HEK293 (cell line): ENCODE measurements around the gene GGA1.
A peak's percentile ranks its signal among the peaks of the same experiment; 100 is the strongest.

ENCODE experiments used
- CTCF ChIA-PET: fragments of 350-600 bp; formaldehyde crosslinking; extraction: SDS; loops from one replicate; lab custom pipeline; 2021; ENCODE audit warnings: antibody characterized with exemption; lab: Yijun Ruan, JAX
- POLR2A ChIA-PET: fragments of 300-600 bp; formaldehyde crosslinking; extraction: SDS; loops from one replicate; lab custom pipeline; 2020; ENCODE audit warnings: antibody characterized with exemption, inconsistent platforms; lab: Yijun Ruan, JAX
- H3K27ac ChIP-seq: fragments of 200-500 bp; sonication (Bioruptor generic); 2 replicates; pipeline ENCODE4 v1.5.1; 2014; ENCODE audit warnings: low read depth, low read length, control low read depth, inconsistent platforms; ENCODE audit errors: extremely low read depth
- H3K36me3 ChIP-seq, 2 experiments: fragments of 200-500 bp in 1 of 2; sonication (Bioruptor generic) in 1 of 2; 1 replicate in 1 of 2; 2 replicates in 1 of 2; pipeline ENCODE4 v1.5.1; 2014 to 2017; ENCODE audit warnings: inconsistent platforms in 2 of 2, low read length in 2 of 2; ENCODE audit not compliant: control insufficient read depth in 2 of 2, insufficient read depth in 1 of 2
- H3K4me1 ChIP-seq: fragments of 200-500 bp; sonication (Bioruptor generic); 2 replicates; pipeline ENCODE4 v1.5.1; 2014; ENCODE audit warnings: mild to moderate bottlenecking, low read length, inconsistent platforms; ENCODE audit not compliant: control insufficient read depth, insufficient read depth
- H3K4me3 ChIP-seq: 2 replicates; pipeline ENCODE4 v1.5.1; 2011; ENCODE audit warnings: low read depth, mild to moderate bottlenecking, control low read depth, low read length, moderate library complexity
- H3K9me3 ChIP-seq: fragments of 200-500 bp; sonication (Bioruptor generic); 2 replicates; pipeline ENCODE4 v1.5.1; 2014; ENCODE audit warnings: low read depth, low read length, inconsistent platforms; ENCODE audit not compliant: control insufficient read depth, insufficient read depth
- HIC1 ChIP-seq: fragments of 450-650 bp; formaldehyde crosslinking; IDR thresholded peaks from 2 replicates; pipeline ENCODE4 v1.5.1; 2016; ENCODE audit warnings: missing biosample characterization, missing genetic modification characterization
- IKZF3 ChIP-seq: fragments of 450-650 bp; IDR thresholded peaks from 2 replicates; pipeline ENCODE4 v1.5.0; 2018; ENCODE audit warnings: missing biosample characterization, mild to moderate bottlenecking, missing genetic modification characterization, moderate library complexity
- OSR2 ChIP-seq: fragments of 450-650 bp; formaldehyde crosslinking; IDR thresholded peaks from 2 replicates; pipeline ENCODE4 v1.5.1; 2016; ENCODE audit warnings: missing biosample characterization, missing genetic modification characterization
- PATZ1 ChIP-seq: fragments of 450-650 bp; formaldehyde crosslinking; IDR thresholded peaks from 2 replicates; pipeline ENCODE4 v1.5.1; 2016; ENCODE audit warnings: missing biosample characterization, missing genetic modification characterization
- PRDM2 ChIP-seq: fragments of 450-650 bp; formaldehyde crosslinking; IDR thresholded peaks from 2 replicates; pipeline ENCODE4 v1.5.1; 2016; ENCODE audit warnings: missing biosample characterization, missing genetic modification characterization, borderline replicate concordance
- ZBTB10 ChIP-seq: fragments of 450-650 bp; formaldehyde crosslinking; IDR thresholded peaks from 2 replicates; pipeline ENCODE4 v1.5.1; 2016; ENCODE audit warnings: missing biosample characterization, missing genetic modification characterization
- ZBTB21 ChIP-seq: fragments of 450-650 bp; formaldehyde crosslinking; IDR thresholded peaks from 2 replicates; pipeline ENCODE4 v1.5.1; 2017; ENCODE audit warnings: missing biosample characterization, missing genetic modification characterization
- ZBTB8A ChIP-seq: fragments of 450-650 bp; formaldehyde crosslinking; IDR thresholded peaks from 2 replicates; pipeline ENCODE4 v1.5.1; 2016; ENCODE audit warnings: missing biosample characterization, missing genetic modification characterization
- ZFP69B ChIP-seq: fragments of 450-650 bp; formaldehyde crosslinking; IDR thresholded peaks from 2 replicates; pipeline ENCODE4 v1.5.1; 2016; ENCODE audit warnings: missing biosample characterization, missing genetic modification characterization
- ZNF10 ChIP-seq: fragments of 450-650 bp; formaldehyde crosslinking; IDR thresholded peaks from 2 replicates; pipeline ENCODE4 v1.5.1; 2017; ENCODE audit warnings: missing biosample characterization, missing genetic modification characterization
- ZNF155 ChIP-seq: fragments of 450-650 bp; formaldehyde crosslinking; IDR thresholded peaks from 2 replicates; pipeline ENCODE4 v1.5.1; 2016; ENCODE audit warnings: missing biosample characterization, missing genetic modification characterization
- ZNF2 ChIP-seq: fragments of 450-650 bp; formaldehyde crosslinking; IDR thresholded peaks from 2 replicates; pipeline ENCODE4 v1.5.1; 2016; ENCODE audit warnings: missing biosample characterization, missing genetic modification characterization
- ZNF341 ChIP-seq: fragments of 450-650 bp; formaldehyde crosslinking; IDR thresholded peaks from 2 replicates; pipeline ENCODE4; 2016; ENCODE audit warnings: low read depth, missing biosample characterization, missing genetic modification characterization
- ZNF561 ChIP-seq: fragments of 450-650 bp; IDR thresholded peaks from 2 replicates; pipeline ENCODE4 v1.5.1; 2018; ENCODE audit warnings: missing biosample characterization, missing genetic modification characterization, borderline replicate concordance
- ZNF626 ChIP-seq: fragments of 450-650 bp; sonication (Bioruptor Pico); formaldehyde crosslinking; IDR thresholded peaks from 2 replicates; pipeline ENCODE4 v1.5.1; 2018; ENCODE audit warnings: missing biosample characterization, missing genetic modification characterization, inconsistent platforms
- ZNF629 ChIP-seq: fragments of 450-650 bp; formaldehyde crosslinking; IDR thresholded peaks from 2 replicates; pipeline ENCODE4 v1.5.1; 2017; ENCODE audit warnings: missing biosample characterization, missing genetic modification characterization
- ZNF692 ChIP-seq: fragments of 450-650 bp; formaldehyde crosslinking; IDR thresholded peaks from 2 replicates; pipeline ENCODE4 v1.5.1; 2016; ENCODE audit warnings: missing biosample characterization, missing genetic modification characterization
- ZNF785 ChIP-seq: fragments of 450-650 bp; formaldehyde crosslinking; IDR thresholded peaks from 2 replicates; pipeline ENCODE4 v1.5.1; 2016; ENCODE audit warnings: missing biosample characterization, missing genetic modification characterization
- ZXDB ChIP-seq: fragments of 450-650 bp; formaldehyde crosslinking; IDR thresholded peaks from 2 replicates; pipeline ENCODE4 v1.5.1; 2016; ENCODE audit warnings: missing biosample characterization, missing genetic modification characterization

The GGA1 gene

GRCh38 chr22:37562049-37562875 is 46.4 kb upstream of the GGA1 start:
- Histone ChIP-seq H3K27ac (peak overlapping the region; percentile 56; the same call in 1 of the 2 replicates), H3K9me3 (no peaks in the 10 kb centered on the region), H3K36me3 (peaks cover 0 to 29% of the 10 kb centered on the region in 2 experiments; a peak in 2 of 3 replicates), H3K4me1 (peaks cover 12% of the 10 kb centered on the region), H3K4me3 (peak overlapping the region; percentile 6)
- POLR2A ChIA-PET, result interaction anchor here (0.6 to 3.2 kb wide), 14 partner anchors 8 to 131 kb away, joined by 3 to 21 read pairs (median 4); partner anchors contain the start of gene GGA1
- TF ChIP-seq OSR2 (tag by site-specific recombination) (no peak), IKZF3 (tag by site-specific recombination) (peak; percentile 56; the same call in 1 of the 2 replicates), ZNF2 (tag by site-specific recombination) (0 out of 2 replicates have a peak, but pooled peaks have one; percentile 6), ZBTB8A (tag by site-specific recombination) (no peak; the same call in 1 of the 2 replicates), ZNF561 (no peak), ZBTB10 (peak; percentile 76), ZFP69B (tag by site-specific recombination) (peak; percentile 5; the same call in 1 of the 2 replicates), ZXDB (tag by site-specific recombination) (no peak), ZNF692 (tag by site-specific recombination) (0 out of 2 replicates have a peak, but pooled peaks have one; percentile 10), ZNF341 (tag by site-specific recombination) (peak; percentile 33), HIC1 (peak; percentile 2; the same call in 1 of the 2 replicates), ZNF629 (peak; percentile 8), PRDM2 (tag by site-specific recombination) (no peak), ZNF785 (tag by site-specific recombination) (0 out of 2 replicates have a peak, but pooled peaks have one; percentile 11), ZNF626 (no peak), ZBTB21 (0 out of 2 replicates have a peak, but pooled peaks have one; percentile 2), ZNF10 (tag by site-specific recombination) (peak; percentile 61; the same call in 1 of the 2 replicates), ZNF155 (no peak), PATZ1 (tag by site-specific recombination) (peak; percentile 12; the same call in 1 of the 2 replicates)
- CTCF ChIA-PET, result interaction anchor here (0.6 to 10.7 kb wide), 21 partner anchors 8 to 1038 kb away, joined by 3 to 608 read pairs (median 5); partner anchors contain the start of gene PDXP
